GM19372 (cell line): ENCODE data around the gene AKR1D1.
A peak's percentile ranks its signal among the peaks of the same experiment; 100 is the strongest.

ENCODE experiments used
- ATAC-seq: cut with Tn5 transposase; IDR thresholded peaks from one replicate; pipeline ENCODE4 v1.9.1; 2021; ENCODE audit warnings: mild to moderate bottlenecking, low read depth, moderate library complexity; ENCODE audit not compliant: unreplicated experiment

The AKR1D1 gene

DNA sequence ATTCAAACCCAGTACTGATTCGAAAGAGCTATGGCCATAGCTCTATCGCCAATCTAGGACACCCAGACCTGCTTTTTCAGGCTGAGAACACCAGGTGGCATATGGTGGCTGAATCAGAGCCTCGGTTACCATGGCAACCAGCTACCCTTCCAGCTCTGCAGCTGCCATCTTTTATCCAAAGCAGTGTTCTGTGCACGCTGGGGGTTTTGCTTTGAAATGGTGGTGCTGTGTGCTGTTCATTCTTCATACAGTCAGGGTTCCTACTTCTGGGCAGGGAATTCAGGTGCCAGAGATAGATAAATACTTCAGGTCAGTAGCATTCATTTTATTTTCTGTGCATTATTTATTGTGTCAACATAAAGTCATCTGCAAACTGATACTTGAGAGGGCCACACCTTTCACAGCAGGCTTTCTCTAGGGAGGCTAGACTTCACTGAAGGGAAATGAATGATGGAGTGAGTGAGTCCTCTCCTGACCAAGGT is 85.4 kb downstream of the AKR1D1 start:
- ATAC-seq: peak; percentile 100

DNA sequence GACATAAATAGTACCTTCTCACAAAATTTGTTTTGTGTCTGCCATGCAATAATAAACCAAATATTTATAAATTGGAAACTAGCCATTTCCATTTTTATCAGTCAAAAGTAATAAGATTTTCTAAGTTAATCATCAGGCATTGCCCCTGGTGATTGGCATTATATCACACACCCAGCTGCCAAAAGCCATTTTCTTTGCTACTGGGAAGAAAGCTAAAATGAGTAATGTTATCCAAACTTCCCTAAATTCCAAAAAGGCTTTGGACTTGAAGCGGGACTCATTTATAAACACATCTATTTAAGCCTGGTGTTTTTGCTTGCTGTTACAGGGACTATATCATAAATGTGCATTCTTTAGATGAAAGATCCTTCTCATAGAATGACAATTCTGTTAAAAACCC is 86.0 kb downstream of the AKR1D1 start:
- ATAC-seq: no peak

DNA sequence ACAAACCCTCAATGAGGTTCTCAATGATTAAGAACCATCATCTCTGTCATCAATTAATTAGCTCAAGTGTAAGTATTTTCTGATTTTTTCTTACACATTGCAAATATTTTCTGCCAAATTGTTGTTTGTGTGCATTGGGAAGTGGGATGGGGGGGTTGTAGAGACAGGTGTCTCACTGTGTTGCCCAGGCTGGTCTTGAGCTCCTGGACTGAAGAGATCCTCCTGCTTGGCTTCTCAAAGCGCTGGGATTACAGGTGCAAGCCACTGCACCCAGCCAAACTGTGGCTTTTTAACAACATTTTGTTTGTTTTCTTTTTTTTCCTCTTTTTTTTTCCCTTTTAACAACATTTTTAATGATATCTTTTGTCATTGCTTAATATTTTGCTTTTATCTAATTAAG is 87.5 kb downstream of the AKR1D1 start:
- ATAC-seq: no peak

DNA sequence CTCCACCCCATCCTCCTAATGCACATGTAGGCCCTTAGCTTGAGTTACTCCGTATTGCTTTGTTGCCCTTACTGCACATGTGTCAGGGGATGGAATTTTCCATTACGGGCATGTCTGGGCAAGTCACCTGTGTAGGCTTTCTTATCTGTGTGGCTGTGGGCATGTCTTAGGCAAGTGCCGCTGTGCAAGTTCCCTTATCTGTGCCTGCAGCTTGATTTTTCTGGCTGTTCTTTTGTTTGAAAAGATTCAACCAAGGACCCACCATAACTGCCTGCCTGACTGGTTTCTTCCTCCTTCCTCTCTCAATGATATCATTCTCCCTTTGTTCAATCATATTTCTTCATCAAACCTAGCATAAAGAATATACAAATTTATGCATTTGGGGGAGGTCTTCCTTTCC is 88.5 kb downstream of the AKR1D1 start:
- ATAC-seq: no peak

DNA sequence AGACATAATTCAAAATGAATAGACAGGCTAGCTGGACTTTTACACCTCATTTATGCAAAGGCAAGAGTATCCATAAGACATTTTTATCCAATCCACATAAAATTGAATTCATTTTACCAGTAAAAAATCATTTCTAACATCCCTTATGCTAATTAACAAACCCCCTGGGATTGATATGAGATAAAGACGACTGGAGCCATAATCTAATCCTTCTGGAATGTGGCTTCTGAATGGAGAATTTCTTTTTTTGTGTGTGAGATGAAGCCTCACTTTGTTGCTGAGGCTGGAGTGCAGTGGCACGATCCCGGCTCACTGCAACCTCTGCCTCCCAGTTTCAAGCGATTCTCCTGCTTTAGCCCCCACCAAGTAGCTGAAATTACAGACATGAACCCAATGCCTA is 90.4 kb downstream of the AKR1D1 start:
- no peak for ATAC-seq

DNA sequence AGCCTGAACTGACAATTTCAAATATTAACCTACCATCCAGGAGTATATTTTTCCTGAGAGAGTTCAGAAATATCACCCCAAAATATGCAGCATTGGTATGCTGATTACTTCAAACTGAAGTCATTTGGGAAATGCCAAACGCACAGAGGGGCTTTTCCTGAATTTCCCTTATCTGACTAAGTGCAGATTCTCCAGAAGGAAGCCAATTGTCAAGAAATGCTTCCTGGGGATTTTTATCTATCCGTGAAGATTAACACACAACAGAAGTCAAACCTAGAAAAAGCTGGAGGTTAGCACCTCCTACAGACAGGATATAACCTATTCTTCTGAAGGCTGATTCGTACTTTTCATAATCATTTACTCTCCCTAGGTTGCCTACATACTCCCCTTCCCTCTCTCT is 91.0 kb downstream of the AKR1D1 start:
- ATAC-seq: no peak

DNA sequence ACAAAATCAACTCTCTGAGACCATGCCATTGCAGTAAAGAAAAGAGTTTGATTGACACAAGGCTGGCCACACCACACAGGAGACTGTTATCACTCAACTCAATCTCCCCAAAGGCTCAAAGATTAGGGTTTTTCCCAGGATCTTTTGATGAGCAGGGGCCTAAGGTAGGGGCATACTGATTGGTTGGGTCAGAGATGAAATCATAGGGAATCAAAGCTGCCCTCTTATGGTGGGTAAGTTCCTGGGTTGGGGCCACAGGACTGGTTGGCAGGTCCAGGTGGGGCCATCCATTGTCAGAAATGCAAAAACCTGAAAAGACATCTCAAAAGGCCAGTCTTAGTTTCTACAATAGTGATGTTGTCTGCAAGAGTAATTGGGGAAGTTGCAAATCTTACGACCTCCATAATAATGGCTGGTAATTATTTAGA is 91.6 kb downstream of the AKR1D1 start:
- no peak for ATAC-seq
